Testis (tissue), 3 donors: ENCODE measurements around the gene CALB2. TPM values are rescaled to one million over a fixed set of nuclear protein-coding genes. Genes with fewer than 3 reads are reported as not detected.
A peak's percentile ranks its signal among the peaks of the same experiment; 100 is the strongest.

Experiments used
- DNase-seq: peaks from one replicate; pipeline ENCODE4 v3.0.0-alpha.2; 2019
- H3K27ac ChIP-seq, 2 donors: fragments of 200-600 bp; sonication (generic); one replicate each; pipeline ENCODE4 v1.5.1; 2019
- H3K27me3 ChIP-seq: fragments of 200-600 bp; sonication (generic); one replicate; pipeline ENCODE4 v1.5.1; 2019
- H3K36me3 ChIP-seq: fragments of 200-600 bp; sonication (generic); one replicate; pipeline ENCODE4 v1.5.1; 2017; ENCODE audit warnings: low read depth; ENCODE audit errors: missing control alignments
- H3K4me1 ChIP-seq: fragments of 200-600 bp; sonication (generic); one replicate; pipeline ENCODE4 v1.5.1; 2019
- H3K4me3 ChIP-seq, 2 donors: fragments of 200-600 bp; sonication (generic); one replicate each; pipeline ENCODE4 v1.5.1; 2017 to 2019
- H3K9me3 ChIP-seq: fragments of 200-600 bp; sonication (generic); one replicate; pipeline ENCODE4 v1.5.1; 2017
- POLR2A ChIP-seq: fragments of 450-650 bp; IDR thresholded peaks from one replicate; pipeline ENCODE4 v1.6.1; 2017; ENCODE audit warnings: antibody characterized with exemption, mild to moderate bottlenecking, moderate library complexity
- WGBS, 2 donors: methylation state at CpG; one replicate each; pipeline ENCODE4 v1.1.5; 2018; 5-methylcytosine and 5-hydroxymethylcytosine counted together
- intact Hi-C: fragments of 100-400 bp; cut with DNase I; formaldehyde crosslinking; loops from one replicate; pipeline ENCODE4 v1.15.1; 2023; ENCODE audit warnings: low total_unique reads
- polyA plus RNA-seq: library from polyadenylated mRNA; stranded (reverse); fragments of 350-450 nt; fragmentation: Illumina TruSeq; extraction: RNeasy Lipid Tissue Mini Kit (QIAGEN cat#74804); gene quantifications from one replicate; pipeline ENCODE4 v1.2.3, GENCODE V29; 2014; ENCODE audit warnings: low read depth, low replicate concordance; ENCODE audit not compliant: insufficient read depth
- total RNA-seq, 2 donors: library from RNA; depleted of rRNA; stranded (reverse); fragments of >200 nt; gene quantifications; one replicate each; pipeline ENCODE4 v1.2.3, GENCODE V29; 2016
- TF ChIP-seq, protein P1 (sequence below), 3 experiments: fragments of 450-650 bp in 2 of 3; fragments of 200-600 bp in 1 of 3; sonication (generic) in 1 of 3; IDR thresholded peaks; one replicate each; pipeline ENCODE4 v1.5.1; 2016 to 2019; ENCODE audit warnings: antibody characterized with exemption in 3 of 3, mild to moderate bottlenecking in 2 of 3, moderate library complexity in 1 of 3

Gene CALB2
- total and polyA plus RNA-seq, 3 donors from 2014 or later: 3.6 to 53.2 (median 5.1) TPM

DNA sequence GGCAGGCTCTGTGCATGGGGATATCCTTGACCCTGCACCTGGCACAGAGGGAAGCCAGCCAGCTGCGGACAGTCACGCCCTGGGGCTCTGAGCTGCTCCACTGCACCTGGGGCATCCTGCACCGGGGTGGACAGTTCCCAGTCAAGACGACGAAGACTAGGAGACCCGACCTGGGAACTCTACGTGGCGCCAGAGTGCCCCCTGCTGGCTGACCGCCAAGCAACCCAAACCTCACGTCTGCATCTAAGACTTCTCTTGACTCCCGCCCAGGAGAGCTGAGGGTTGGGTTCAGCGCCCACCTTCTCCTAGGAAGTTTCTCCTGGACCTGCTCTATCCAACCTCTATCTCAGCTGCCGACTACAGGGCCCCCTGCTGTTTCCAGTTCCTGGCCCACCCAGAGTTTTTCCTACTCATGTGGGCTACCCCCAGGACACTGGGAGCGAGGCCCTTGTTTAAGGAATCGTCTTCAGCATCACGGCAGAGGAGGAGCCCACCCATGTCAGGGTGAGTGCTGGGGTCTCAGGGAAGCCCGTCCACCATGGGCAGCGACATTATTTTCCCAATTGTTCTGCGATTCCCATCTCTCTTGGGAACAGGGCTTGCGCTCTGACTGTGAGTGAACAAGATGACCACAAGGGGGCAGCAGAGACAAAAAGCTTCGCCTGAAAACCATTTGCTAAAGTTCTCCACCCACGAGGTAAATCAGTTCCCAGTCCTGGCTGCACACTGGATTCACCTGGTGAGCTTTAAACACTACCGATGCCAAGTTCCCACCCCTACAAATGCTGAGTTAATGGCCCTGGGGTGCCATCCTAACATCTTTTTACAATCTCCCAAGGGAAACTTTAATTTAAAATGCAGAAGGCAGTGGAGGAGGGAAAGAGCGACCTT, 54.0 kb downstream of the CALB2 start:
- H3K9me3 ChIP-seq: no peaks in the 10 kb centered on the region
- peak; percentile 80 for DNase-seq
- 8 to 10% methylated on average over 17 to 24 of the region's 24 CpGs for WGBS, 2 donors
- no peak overlapping the region for H3K27ac ChIP-seq
- TF ChIP-seq, protein P1, sequence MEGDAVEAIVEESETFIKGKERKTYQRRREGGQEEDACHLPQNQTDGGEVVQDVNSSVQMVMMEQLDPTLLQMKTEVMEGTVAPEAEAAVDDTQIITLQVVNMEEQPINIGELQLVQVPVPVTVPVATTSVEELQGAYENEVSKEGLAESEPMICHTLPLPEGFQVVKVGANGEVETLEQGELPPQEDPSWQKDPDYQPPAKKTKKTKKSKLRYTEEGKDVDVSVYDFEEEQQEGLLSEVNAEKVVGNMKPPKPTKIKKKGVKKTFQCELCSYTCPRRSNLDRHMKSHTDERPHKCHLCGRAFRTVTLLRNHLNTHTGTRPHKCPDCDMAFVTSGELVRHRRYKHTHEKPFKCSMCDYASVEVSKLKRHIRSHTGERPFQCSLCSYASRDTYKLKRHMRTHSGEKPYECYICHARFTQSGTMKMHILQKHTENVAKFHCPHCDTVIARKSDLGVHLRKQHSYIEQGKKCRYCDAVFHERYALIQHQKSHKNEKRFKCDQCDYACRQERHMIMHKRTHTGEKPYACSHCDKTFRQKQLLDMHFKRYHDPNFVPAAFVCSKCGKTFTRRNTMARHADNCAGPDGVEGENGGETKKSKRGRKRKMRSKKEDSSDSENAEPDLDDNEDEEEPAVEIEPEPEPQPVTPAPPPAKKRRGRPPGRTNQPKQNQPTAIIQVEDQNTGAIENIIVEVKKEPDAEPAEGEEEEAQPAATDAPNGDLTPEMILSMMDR (IDR thresholded peaks at IDR 0.05): peak; percentile 77 to 92 (median 81)
- no peak for TF ChIP-seq POLR2A
- no peaks in the 10 kb centered on the region for H3K36me3 ChIP-seq
- H3K27me3 ChIP-seq: no peaks in the 10 kb centered on the region
- H3K4me1 ChIP-seq: peaks cover 5% of the 10 kb centered on the region
- H3K4me3 ChIP-seq: peak overlapping the region in 1 of 2 donors; percentile 15
- intact Hi-C loops: loop anchor here (10.0 kb wide), 1 partner anchor 92 kb away; no protein-coding TSS in a partner anchor

DNA sequence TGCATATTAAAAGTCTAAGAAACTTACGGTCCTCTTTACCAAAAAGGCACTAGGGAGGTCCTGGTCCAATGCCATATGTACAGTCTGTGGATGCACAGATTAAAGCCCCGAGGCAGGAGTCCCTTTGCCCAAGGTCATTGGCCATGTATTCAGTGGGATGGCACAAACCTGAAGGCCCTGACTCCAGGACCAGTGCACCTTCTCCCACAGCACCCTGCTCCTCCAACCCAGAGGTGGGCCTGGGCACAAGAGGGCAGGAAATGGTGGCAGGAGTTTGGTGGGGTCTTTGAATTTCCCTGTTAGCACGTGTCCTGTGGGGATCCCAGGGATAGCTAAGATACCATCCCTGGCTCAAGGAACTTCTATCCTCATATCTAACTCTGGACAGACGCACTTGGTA, 54.8 kb downstream of the CALB2 start:
- no peak overlapping the region for H3K4me3 ChIP-seq
- WGBS, 2 donors: 43 to 56% methylated on average over 4 of the region's 4 CpGs
- H3K4me1 ChIP-seq: peaks cover 4% of the 10 kb centered on the region
- H3K27me3 ChIP-seq: no peaks in the 10 kb centered on the region
- no peak overlapping the region for H3K27ac ChIP-seq
- intact Hi-C loops: loop anchor here (10.0 kb wide), 1 partner anchor 91 kb away; no protein-coding TSS in a partner anchor
- no peak for DNase-seq
- no peak for TF ChIP-seq POLR2A
- TF ChIP-seq, protein P1 (IDR thresholded peaks at IDR 0.05): no peak
- H3K9me3 ChIP-seq: no peaks in the 10 kb centered on the region
- no peaks in the 10 kb centered on the region for H3K36me3 ChIP-seq

DNA sequence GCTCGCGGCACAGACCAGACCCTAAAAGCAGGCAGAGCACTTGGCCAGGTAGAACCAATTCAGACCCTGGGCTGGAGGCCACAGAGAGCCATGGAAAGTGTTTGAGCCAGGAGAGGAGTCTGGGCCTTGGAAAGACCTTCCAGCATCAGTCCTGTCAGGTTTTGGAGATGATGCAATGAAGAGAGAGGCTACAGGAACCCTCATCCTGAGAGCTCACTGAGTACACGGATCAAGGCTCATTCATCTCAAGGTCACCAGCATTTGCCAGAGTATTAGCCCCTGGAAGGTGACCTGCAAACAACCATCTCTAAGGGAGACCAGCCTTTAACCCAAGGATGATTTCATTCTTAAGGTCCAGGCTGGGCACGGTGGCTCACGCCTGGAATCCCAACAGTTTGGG, 55.5 kb downstream of the CALB2 start:
- no peak for DNase-seq
- intact Hi-C loops: loop anchor here (10.0 kb wide), 1 partner anchor 91 kb away; no protein-coding TSS in a partner anchor
- 86 to 89% methylated on average over 5 of the region's 5 CpGs for WGBS, 2 donors

DNA sequence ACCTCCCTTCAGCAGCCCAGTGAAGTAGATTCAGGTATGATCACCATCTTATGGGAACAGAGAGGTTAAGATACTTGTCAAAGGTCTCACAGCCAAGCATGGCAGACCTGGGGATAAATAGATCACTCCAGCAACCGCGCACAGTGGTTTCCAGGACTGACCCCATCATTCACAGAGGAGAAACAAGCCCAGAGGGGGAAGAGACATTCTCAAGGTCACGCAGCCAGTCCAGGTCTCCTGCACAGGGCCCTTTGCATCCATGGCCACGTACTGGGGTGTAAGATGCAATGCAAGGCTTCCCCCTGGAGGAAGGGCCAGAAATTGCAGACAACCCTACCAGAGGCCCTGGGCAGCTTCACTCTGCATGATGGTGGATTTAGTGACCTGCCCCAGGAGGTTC, 63.4 kb downstream of the CALB2 start:
- no peaks in the 10 kb centered on the region for H3K27me3 ChIP-seq
- no peak overlapping the region for H3K4me3 ChIP-seq
- no peak for DNase-seq
- H3K27ac ChIP-seq: no peak overlapping the region
- intact Hi-C loops: no loop called here
- no peaks in the 10 kb centered on the region for H3K9me3 ChIP-seq
- no peaks in the 10 kb centered on the region for H3K36me3 ChIP-seq
- WGBS, 2 donors: 59 to 63% methylated on average over 4 of the region's 4 CpGs
- no peaks in the 10 kb centered on the region for H3K4me1 ChIP-seq
- no peak for TF ChIP-seq POLR2A
- TF ChIP-seq, protein P1 (IDR thresholded peaks at IDR 0.05): no peak

More for the DNA sequence above, 55.5 kb downstream of the CALB2 start:
- no peaks in the 10 kb centered on the region for H3K36me3 ChIP-seq
- TF ChIP-seq POLR2A: no peak
- TF ChIP-seq, protein P1 (IDR thresholded peaks at IDR 0.05): no peak
- no peaks in the 10 kb centered on the region for H3K9me3 ChIP-seq
- no peak overlapping the region for H3K27ac ChIP-seq
- no peaks in the 10 kb centered on the region for H3K4me1 ChIP-seq
- no peak overlapping the region for H3K4me3 ChIP-seq
- no peaks in the 10 kb centered on the region for H3K27me3 ChIP-seq
